WI38 (cell line): Measurements from ENCODE around the gene CNNM2.

Experiments
- H3K4me3 ChIP-seq: 2 replicates; pipeline ENCODE4 v1.5.1; 2011; ENCODE audit warnings: low read depth, mild to moderate bottlenecking, control low read depth, low read length
- CTCF ChIP-seq: IDR thresholded peaks from 2 replicates; pipeline ENCODE4 v1.5.1; 2012; ENCODE audit warnings: low read depth, mild to moderate bottlenecking, control low read depth, low read length

CNNM2 gene

GRCh38 chr10:103090911-103091310 is 172.8 kb downstream of the CNNM2 start:
- TF ChIP-seq CTCF = no peak

GRCh38 chr10:103095005-103095404 is 176.9 kb downstream of the CNNM2 start:
- TF ChIP-seq CTCF = no peak

More at GRCh38 chr10:103090911-103091310, 172.8 kb downstream of the CNNM2 start:
- no peak overlapping the region for H3K4me3 ChIP-seq

GRCh38 chr10:103096130-103096529 is 178.0 kb downstream of the CNNM2 start:
- no peak overlapping the region for H3K4me3 ChIP-seq
- no peak for TF ChIP-seq CTCF

More at GRCh38 chr10:103095005-103095404, 176.9 kb downstream of the CNNM2 start:
- H3K4me3 ChIP-seq = no peak overlapping the region

GRCh38 chr10:103098240-103098639 is 180.1 kb downstream of the CNNM2 start:
- TF ChIP-seq CTCF = no peak
- no peak overlapping the region for H3K4me3 ChIP-seq

- no peak for TF ChIP-seq CTCF
- no peak overlapping the region for H3K4me3 ChIP-seq
These were observed 182.5 kb downstream of the CNNM2 start for GRCh38 chr10:103100620-103101019.

GRCh38 chr10:103102195-103102594 is 184.1 kb downstream of the CNNM2 start:
- TF ChIP-seq CTCF = no peak
- H3K4me3 ChIP-seq = no peak overlapping the region

GRCh38 chr10:103103989-103104388 is 185.9 kb downstream of the CNNM2 start:
- TF ChIP-seq CTCF = no peak
- no peak overlapping the region for H3K4me3 ChIP-seq
